HEK293T (cell line): ENCODE results near the gene GPR158.

ENCODE experiments used
- CTCF ChIA-PET: fragments of 350-600 bp; formaldehyde crosslinking; extraction: SDS; loops from one replicate; lab custom pipeline; 2021; ENCODE audit warnings: antibody characterized with exemption, inconsistent platforms; lab: Yijun Ruan, JAX
- POLR2A ChIA-PET: fragments of 350-600 bp; formaldehyde crosslinking; extraction: SDS; loops from one replicate; lab custom pipeline; 2020; ENCODE audit warnings: antibody characterized with exemption, inconsistent platforms; lab: Yijun Ruan, JAX
- DNase-seq: peaks from one replicate; pipeline ENCODE4 v3.0.0; 2012; ENCODE audit warnings: mixed read lengths; ENCODE audit errors: extremely low spot score
- ARNT ChIP-seq: fragments of 450-650 bp; IDR thresholded peaks from 2 replicates; pipeline ENCODE4 v1.6.1; 2017; ENCODE audit warnings: mild to moderate bottlenecking
- BHLHE40 ChIP-seq: fragments of 450-650 bp; IDR thresholded peaks from 2 replicates; pipeline ENCODE4 v1.6.1; 2016; ENCODE audit warnings: mild to moderate bottlenecking, moderate library complexity, borderline replicate concordance
- CTBP1 ChIP-seq: fragments of 450-650 bp; IDR thresholded peaks from 2 replicates; pipeline ENCODE4 v1.6.1; 2016; ENCODE audit warnings: borderline replicate concordance
- ELF4 ChIP-seq: fragments of 450-650 bp; IDR thresholded peaks from 2 replicates; pipeline ENCODE4 v1.6.1; 2017; ENCODE audit warnings: antibody characterized with exemption
- FOXA1 ChIP-seq: fragments of 450-650 bp; IDR thresholded peaks from 2 replicates; pipeline ENCODE4 v1.6.1; 2016; ENCODE audit warnings: mild to moderate bottlenecking
- FOXK2 ChIP-seq: fragments of 450-650 bp; IDR thresholded peaks from 2 replicates; pipeline ENCODE4 v1.6.1; 2016; ENCODE audit warnings: mild to moderate bottlenecking
- FOXM1 ChIP-seq: fragments of 450-650 bp; IDR thresholded peaks from 2 replicates; pipeline ENCODE4 v1.6.1; 2017; ENCODE audit warnings: mild to moderate bottlenecking, borderline replicate concordance
- HDGF ChIP-seq: fragments of 450-650 bp; IDR thresholded peaks from 2 replicates; pipeline ENCODE4 v1.6.1; 2017; ENCODE audit warnings: antibody characterized with exemption, borderline replicate concordance
- LEF1 ChIP-seq: fragments of 450-650 bp; IDR thresholded peaks from 2 replicates; pipeline ENCODE4 v1.6.1; 2017; ENCODE audit warnings: mild to moderate bottlenecking, borderline replicate concordance
- NFRKB ChIP-seq: fragments of 450-650 bp; IDR thresholded peaks from 2 replicates; pipeline ENCODE4 v1.6.1; 2016; ENCODE audit warnings: mild to moderate bottlenecking, moderate library complexity
- SP1 ChIP-seq: fragments of 450-650 bp; IDR thresholded peaks from 2 replicates; pipeline ENCODE4 v1.6.1; 2017
- SUZ12 ChIP-seq: fragments of 450-650 bp; IDR thresholded peaks from 2 replicates; pipeline ENCODE4 v1.6.1; 2016; ENCODE audit warnings: mild to moderate bottlenecking
- TARDBP ChIP-seq: fragments of 450-650 bp; IDR thresholded peaks from 2 replicates; pipeline ENCODE4 v1.6.1; 2016
- ZNF384 ChIP-seq: fragments of 450-650 bp; IDR thresholded peaks from 2 replicates; pipeline ENCODE4 v1.6.1; 2016
- TF ChIP-seq, protein P1 (sequence below): fragments of 450-650 bp; IDR thresholded peaks from 2 replicates; pipeline ENCODE4 v1.6.1; 2016

GPR158 gene

DNA sequence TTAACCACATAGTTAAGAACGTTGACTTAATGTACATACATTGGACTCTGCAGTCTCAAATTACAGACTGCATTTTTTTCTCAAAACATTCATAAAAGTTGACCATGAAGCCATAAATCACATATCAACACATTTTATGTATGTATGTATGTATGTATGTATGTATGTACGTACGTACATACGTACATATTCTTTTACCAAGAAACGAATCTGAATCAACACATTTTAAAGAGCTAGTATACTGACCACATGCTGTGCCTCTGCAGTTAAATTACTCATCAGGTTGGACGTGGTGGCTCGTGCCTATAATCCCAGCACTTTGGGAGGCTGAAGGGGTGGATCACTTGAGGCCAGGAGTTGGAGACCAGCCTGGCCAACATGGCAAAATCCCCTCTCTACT is 105.8 kb downstream of the GPR158 start:
- ChIA-PET POLR2A (no interaction called here), CTCF (no interaction called here)
- no peak for DNase-seq
- TF ChIP-seq ELF4 (no peak), ARNT (no peak), HDGF (no peak), CTBP1 (no peak), FOXA1 (no peak), ZNF384 (no peak), FOXM1 (no peak), NFRKB (no peak), LEF1 (no peak), BHLHE40 (no peak)
- TF ChIP-seq, protein P1, sequence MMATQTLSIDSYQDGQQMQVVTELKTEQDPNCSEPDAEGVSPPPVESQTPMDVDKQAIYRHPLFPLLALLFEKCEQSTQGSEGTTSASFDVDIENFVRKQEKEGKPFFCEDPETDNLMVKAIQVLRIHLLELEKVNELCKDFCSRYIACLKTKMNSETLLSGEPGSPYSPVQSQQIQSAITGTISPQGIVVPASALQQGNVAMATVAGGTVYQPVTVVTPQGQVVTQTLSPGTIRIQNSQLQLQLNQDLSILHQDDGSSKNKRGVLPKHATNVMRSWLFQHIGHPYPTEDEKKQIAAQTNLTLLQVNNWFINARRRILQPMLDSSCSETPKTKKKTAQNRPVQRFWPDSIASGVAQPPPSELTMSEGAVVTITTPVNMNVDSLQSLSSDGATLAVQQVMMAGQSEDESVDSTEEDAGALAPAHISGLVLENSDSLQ = no peak

DNA sequence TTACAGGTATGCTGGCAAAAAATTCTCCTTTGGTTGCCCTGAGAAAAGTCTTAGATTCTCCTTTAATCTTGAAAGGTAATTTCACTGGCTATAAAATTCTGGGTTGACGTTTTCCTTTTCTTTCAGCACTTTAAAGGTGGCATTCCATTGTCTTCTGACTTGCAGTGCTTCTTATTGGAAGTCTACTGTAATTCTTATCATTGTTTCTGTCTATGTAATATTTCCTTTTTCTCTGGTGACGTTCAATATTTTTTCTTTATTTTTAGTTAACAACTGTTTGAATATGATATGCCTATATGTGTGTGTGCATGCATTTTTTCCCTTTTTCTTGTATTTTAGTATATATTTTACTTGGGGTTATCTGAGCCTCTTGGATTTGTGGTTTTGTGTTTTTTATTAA is 111.0 kb downstream of the GPR158 start:
- DNase-seq = no peak
- ChIA-PET CTCF (no interaction called here), POLR2A (no interaction called here)
- TF ChIP-seq ARNT (no peak), FOXA1 (no peak), SP1 (no peak), FOXM1 (no peak), CTBP1 (no peak), ELF4 (no peak), LEF1 (no peak), SUZ12 (no peak), NFRKB (no peak), BHLHE40 (no peak)

DNA sequence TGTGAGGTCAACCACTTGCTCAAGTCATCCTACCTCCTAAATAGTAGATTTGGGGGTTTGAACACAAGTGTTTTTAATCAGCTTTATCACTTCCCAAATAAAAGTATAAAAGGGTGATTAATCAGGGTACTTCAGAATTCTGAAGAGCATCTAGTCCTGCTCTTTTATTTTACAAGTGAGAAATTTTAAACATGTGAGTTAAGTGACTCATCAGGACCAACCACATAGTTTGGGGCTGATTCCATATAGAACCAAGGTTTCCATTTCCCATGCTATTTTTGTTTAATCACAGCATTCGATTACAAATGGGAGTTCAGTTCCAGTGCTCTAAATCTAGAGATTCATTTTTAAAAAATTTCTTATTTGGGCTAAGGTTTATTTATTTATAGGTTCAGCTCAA is 113.4 kb downstream of the GPR158 start:
- DNase-seq = no peak
- ChIA-PET CTCF (no interaction called here), POLR2A (no interaction called here)
- TF ChIP-seq LEF1 = no peak
- no peak for TF ChIP-seq ARNT
- TF ChIP-seq, protein P1 = no peak
- no peak for TF ChIP-seq TARDBP
- no peak for TF ChIP-seq FOXK2
- TF ChIP-seq BHLHE40 = no peak

DNA sequence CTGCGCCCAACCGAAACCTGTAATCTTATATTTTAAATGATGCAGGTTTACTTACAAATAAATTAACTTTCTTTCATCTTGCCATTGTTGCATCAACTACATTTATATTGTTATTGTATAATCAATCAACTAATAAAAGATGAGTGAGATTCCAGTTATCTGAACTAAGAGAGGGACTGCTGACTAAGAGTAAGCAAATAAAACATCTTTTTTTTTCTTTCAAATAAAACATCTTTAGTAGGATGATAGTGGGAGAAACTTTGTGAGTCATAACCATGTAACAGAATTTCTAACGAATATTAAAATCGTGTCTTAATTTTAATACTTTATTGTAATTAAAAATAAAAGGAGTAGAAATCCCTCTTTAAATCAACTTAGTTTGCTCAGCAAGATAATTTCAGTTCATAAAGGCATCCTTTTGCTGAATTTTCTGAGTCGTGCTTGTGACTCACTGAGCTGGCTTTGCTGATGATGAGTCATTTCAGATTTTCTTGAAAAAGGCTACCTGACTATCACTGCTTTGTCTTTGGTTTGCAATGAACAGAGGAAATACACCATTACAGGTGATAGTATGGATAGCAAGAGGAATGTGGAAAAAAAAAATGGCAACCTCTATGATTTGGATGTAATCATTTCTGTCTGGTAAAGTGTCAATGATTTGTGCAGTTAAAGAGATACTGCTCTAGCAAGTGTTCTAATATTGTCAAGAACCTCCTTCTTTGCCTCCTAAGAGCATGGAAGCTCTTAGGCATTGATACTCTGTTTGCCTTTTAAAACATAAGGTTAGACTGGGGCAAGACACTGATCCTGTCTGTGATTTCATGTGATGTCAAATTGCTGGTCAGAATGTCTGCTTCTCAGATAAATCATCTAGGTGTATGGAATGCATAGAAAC is 119.5 kb downstream of the GPR158 start:
- no peak for DNase-seq
- ChIA-PET CTCF (no interaction called here), POLR2A (no interaction called here)
- TF ChIP-seq, protein P1 = no peak
- TF ChIP-seq ZNF384 (no peak), FOXA1 (no peak), SUZ12 (no peak), LEF1 (no peak), SP1 (no peak), NFRKB (no peak), HDGF (no peak), CTBP1 (no peak)

DNA sequence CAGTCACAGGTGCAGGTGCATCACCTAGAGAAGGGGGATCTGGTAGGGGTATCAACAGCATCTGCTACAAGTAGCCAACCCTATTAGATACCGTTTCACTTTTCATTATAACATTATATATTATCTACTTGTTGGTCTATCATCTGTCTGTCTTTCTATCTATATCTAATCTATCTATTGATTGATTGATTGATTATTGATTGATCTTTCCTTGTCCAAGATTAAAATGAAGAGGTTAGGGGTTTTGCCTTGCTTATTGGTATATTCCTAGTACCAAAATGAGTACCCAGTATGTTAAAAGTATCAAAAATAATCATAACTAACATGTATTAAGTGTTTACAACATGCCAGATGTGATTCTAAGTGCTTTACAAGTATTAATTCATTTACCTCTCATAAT is 121.5 kb downstream of the GPR158 start:
- POLR2A ChIA-PET = no interaction called here
- CTCF ChIA-PET = no interaction called here
- TF ChIP-seq FOXK2 (no peak), FOXM1 (no peak), SUZ12 (no peak), ELF4 (no peak), ARNT (no peak)
- DNase-seq = no peak

DNA sequence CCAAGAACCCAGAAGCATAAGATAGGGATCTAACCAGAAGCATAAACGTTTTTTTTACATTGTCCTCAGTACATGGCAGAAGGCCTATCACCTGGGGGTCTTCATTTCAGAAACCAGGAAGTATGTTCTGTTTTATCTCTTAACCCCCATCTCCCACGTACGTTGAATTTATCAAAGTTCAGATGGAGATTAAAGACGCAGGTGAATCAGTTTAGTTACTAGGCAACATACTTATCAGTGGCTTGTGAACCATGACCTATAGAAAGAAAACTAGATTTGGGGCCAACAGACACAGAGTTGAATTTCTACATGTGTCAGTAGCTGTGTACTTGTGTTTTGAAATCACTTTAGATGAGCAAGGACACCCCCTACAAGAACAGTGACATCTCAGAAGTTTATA is 122.7 kb downstream of the GPR158 start:
- no peak for DNase-seq
- ChIA-PET CTCF (no interaction called here), POLR2A (no interaction called here)
- no peak for TF ChIP-seq ELF4
- TF ChIP-seq LEF1 = no peak

DNA sequence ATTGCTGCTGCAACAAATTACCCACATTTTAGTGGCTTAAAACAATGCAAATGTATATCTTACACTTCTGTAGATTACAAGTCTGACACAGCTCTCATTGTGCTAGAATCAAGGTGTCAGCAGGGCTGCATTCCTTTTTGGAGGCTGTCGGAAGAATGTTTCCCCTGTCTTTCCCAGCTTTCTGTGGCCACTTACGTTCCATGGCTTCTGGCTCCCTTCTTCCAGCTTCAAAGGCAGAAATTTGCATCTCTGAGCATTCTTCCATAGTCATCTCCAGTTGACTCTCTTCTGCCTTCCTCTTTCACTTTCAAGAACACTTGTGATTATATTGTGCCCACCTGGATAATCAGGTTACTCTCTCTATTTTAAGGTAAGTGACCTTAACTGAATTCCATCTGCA is 125.3 kb downstream of the GPR158 start:
- no peak for TF ChIP-seq SUZ12
- no peak for TF ChIP-seq FOXK2
- TF ChIP-seq HDGF = no peak
- no peak for TF ChIP-seq TARDBP
- POLR2A ChIA-PET = no interaction called here
- CTCF ChIA-PET = no interaction called here
- no peak for DNase-seq
